Measurements from ENCODE around the gene FNDC3B. TPM values are rescaled to one million over a fixed set of nuclear protein-coding genes. Genes with fewer than 3 reads are reported as not detected.

The FNDC3B gene
- total and polyA plus RNA-seq, 2 donors from 2014 or later = 11.8 to 185 TPM

GRCh38 chr3:172315401-172316091, 276.2 kb downstream of the FNDC3B start:
- no peak for FAIRE-seq
- no peak overlapping the region for H3K4me3 ChIP-seq (ENCODE audit: low read length in 3 of 3)
- no peak for TF ChIP-seq CTCF (IDR thresholded peaks at IDR 0.05; ENCODE audit: borderline replicate concordance, extremely low read depth, insufficient read depth)
- H3K9ac ChIP-seq (ENCODE audit: low read length in 3 of 3) = no peak overlapping the region
- H3K27me3 ChIP-seq (ENCODE audit: control insufficient read depth, insufficient read depth, low read length) = no peaks in the 10 kb centered on the region
- intact Hi-C loops (cut with DNase I) = no loop called here
- peak overlapping the region; percentile 38 to 63 for H3K27ac ChIP-seq (ENCODE audit: low read depth in 2 of 2, low read length in 2 of 2)
- no peak for DNase-seq
- no peaks in the 10 kb centered on the region for H3K9me3 ChIP-seq (ENCODE audit: control insufficient read depth in 2 of 3, insufficient read depth in 1 of 3, low read length in 3 of 3)
- H3K36me3 ChIP-seq (ENCODE audit: control insufficient read depth in 2 of 3, insufficient read depth in 3 of 3, low read length in 3 of 3) = peaks cover 4 to 14% (median 9%) of the 10 kb centered on the region in 3 donors
- peaks cover 0 to 18% (median 13%) of the 10 kb centered on the region in 3 donors for H3K4me1 ChIP-seq (ENCODE audit: control insufficient read depth in 2 of 3, insufficient read depth in 2 of 3, low read depth in 1 of 3, low read length in 3 of 3)

GRCh38 chr3:172316758-172317157, 277.4 kb downstream of the FNDC3B start:
- no peak for TF ChIP-seq CTCF (IDR thresholded peaks at IDR 0.05; ENCODE audit: borderline replicate concordance, extremely low read depth, insufficient read depth)
- Histone ChIP-seq H3K4me1 (ENCODE audit: control insufficient read depth in 2 of 3, insufficient read depth in 2 of 3, low read depth in 1 of 3, low read length in 3 of 3) (peaks cover 0 to 18% (median 15%) of the 10 kb centered on the region in 3 donors), H3K9ac (ENCODE audit: low read length in 3 of 3) (no peak overlapping the region), H3K36me3 (ENCODE audit: control insufficient read depth in 2 of 3, insufficient read depth in 3 of 3, low read length in 3 of 3) (peaks cover 2 to 10% (median 5%) of the 10 kb centered on the region in 3 donors), H3K4me3 (ENCODE audit: low read length in 3 of 3) (no peak overlapping the region), H3K27ac (ENCODE audit: low read depth in 2 of 2, low read length in 2 of 2) (no peak overlapping the region), H3K27me3 (ENCODE audit: control insufficient read depth, insufficient read depth, low read length) (no peaks in the 10 kb centered on the region), H3K9me3 (ENCODE audit: control insufficient read depth in 2 of 3, insufficient read depth in 1 of 3, low read length in 3 of 3) (no peaks in the 10 kb centered on the region)
- FAIRE-seq (no peak), DNase-seq (no peak)
- intact Hi-C loops (cut with DNase I) = no loop called here

GRCh38 chr3:172317481-172317880, 278.1 kb downstream of the FNDC3B start:
- H3K27ac ChIP-seq (ENCODE audit: low read depth in 2 of 2, low read length in 2 of 2) = peak overlapping the region; percentile 32 to 77
- TF ChIP-seq CTCF (IDR thresholded peaks at IDR 0.05; ENCODE audit: borderline replicate concordance, extremely low read depth, insufficient read depth) = no peak

More at GRCh38 chr3:172317481-172317880, 278.1 kb downstream of the FNDC3B start:
- Histone ChIP-seq H3K4me3 (ENCODE audit: low read length in 3 of 3) (no peak overlapping the region), H3K4me1 (ENCODE audit: control insufficient read depth in 2 of 3, insufficient read depth in 2 of 3, low read depth in 1 of 3, low read length in 3 of 3) (peaks cover 0 to 18% (median 15%) of the 10 kb centered on the region in 3 donors), H3K9me3 (ENCODE audit: control insufficient read depth in 2 of 3, insufficient read depth in 1 of 3, low read length in 3 of 3) (no peaks in the 10 kb centered on the region), H3K27me3 (ENCODE audit: control insufficient read depth, insufficient read depth, low read length) (no peaks in the 10 kb centered on the region), H3K9ac (ENCODE audit: low read length in 3 of 3) (no peak overlapping the region), H3K36me3 (ENCODE audit: control insufficient read depth in 2 of 3, insufficient read depth in 3 of 3, low read length in 3 of 3) (peaks cover 2 to 9% (median 5%) of the 10 kb centered on the region in 3 donors)
- intact Hi-C loops (cut with DNase I) = no loop called here
- DNase-seq (no peak), FAIRE-seq (no peak)
